HEK293 (cell line): ENCODE results near the gene PRELID1.

Source experiments
- CTCF ChIA-PET: fragments of 350-600 bp; formaldehyde crosslinking; extraction: SDS; loops from one replicate; lab custom pipeline; 2021; ENCODE audit warnings: antibody characterized with exemption; lab: Yijun Ruan, JAX
- POLR2A ChIA-PET: fragments of 300-600 bp; formaldehyde crosslinking; extraction: SDS; loops from one replicate; lab custom pipeline; 2020; ENCODE audit warnings: antibody characterized with exemption, inconsistent platforms; lab: Yijun Ruan, JAX
- H3K27ac ChIP-seq: fragments of 200-500 bp; sonication (Bioruptor generic); 2 replicates; pipeline ENCODE4 v1.5.1; 2014; ENCODE audit warnings: low read depth, low read length, control low read depth, inconsistent platforms; ENCODE audit errors: extremely low read depth
- H3K36me3 ChIP-seq, 2 experiments: fragments of 200-500 bp in 1 of 2; sonication (Bioruptor generic) in 1 of 2; 1 replicate in 1 of 2; 2 replicates in 1 of 2; pipeline ENCODE4 v1.5.1; 2014 to 2017; ENCODE audit warnings: inconsistent platforms in 2 of 2, low read length in 2 of 2; ENCODE audit not compliant: control insufficient read depth in 2 of 2, insufficient read depth in 1 of 2
- H3K4me1 ChIP-seq: fragments of 200-500 bp; sonication (Bioruptor generic); 2 replicates; pipeline ENCODE4 v1.5.1; 2014; ENCODE audit warnings: mild to moderate bottlenecking, low read length, inconsistent platforms; ENCODE audit not compliant: control insufficient read depth, insufficient read depth
- H3K4me3 ChIP-seq: 2 replicates; pipeline ENCODE4 v1.5.1; 2011; ENCODE audit warnings: low read depth, mild to moderate bottlenecking, control low read depth, low read length, moderate library complexity
- H3K9me3 ChIP-seq: fragments of 200-500 bp; sonication (Bioruptor generic); 2 replicates; pipeline ENCODE4 v1.5.1; 2014; ENCODE audit warnings: low read depth, low read length, inconsistent platforms; ENCODE audit not compliant: control insufficient read depth, insufficient read depth
- GLI2 ChIP-seq: fragments of 450-650 bp; formaldehyde crosslinking; IDR thresholded peaks from 2 replicates; pipeline ENCODE4; 2017; ENCODE audit warnings: missing biosample characterization, missing genetic modification characterization, low read depth, borderline replicate concordance
- HOXC10 ChIP-seq: sonication (generic); formaldehyde crosslinking; IDR thresholded peaks from 2 replicates; pipeline ENCODE4 v1.8.1; 2023; ENCODE audit warnings: mild to moderate bottlenecking, missing genetic modification reagents
- IKZF3 ChIP-seq: fragments of 450-650 bp; IDR thresholded peaks from 2 replicates; pipeline ENCODE4 v1.5.0; 2018; ENCODE audit warnings: missing biosample characterization, mild to moderate bottlenecking, missing genetic modification characterization, moderate library complexity
- KLF7 ChIP-seq: fragments of 450-650 bp; formaldehyde crosslinking; IDR thresholded peaks from 2 replicates; pipeline ENCODE4 v1.5.1; 2016; ENCODE audit warnings: missing biosample characterization, missing genetic modification characterization, borderline replicate concordance
- MZF1 ChIP-seq: fragments of 450-650 bp; formaldehyde crosslinking; IDR thresholded peaks from 2 replicates; pipeline ENCODE4 v1.5.1; 2017; ENCODE audit warnings: missing biosample characterization, missing genetic modification characterization, borderline replicate concordance
- OVOL3 ChIP-seq: fragments of 450-650 bp; formaldehyde crosslinking; IDR thresholded peaks from 2 replicates; pipeline ENCODE4 v1.5.1; 2016; ENCODE audit warnings: missing biosample characterization, missing genetic modification characterization
- ZNF169 ChIP-seq: fragments of 450-650 bp; formaldehyde crosslinking; IDR thresholded peaks from 2 replicates; pipeline ENCODE4 v1.5.1; 2016; ENCODE audit warnings: missing biosample characterization, missing genetic modification characterization
- ZNF175 ChIP-seq: fragments of 450-650 bp; formaldehyde crosslinking; IDR thresholded peaks from 2 replicates; pipeline ENCODE4 v1.5.1; 2016; ENCODE audit warnings: missing biosample characterization, missing genetic modification characterization
- ZNF223 ChIP-seq: fragments of 450-650 bp; formaldehyde crosslinking; IDR thresholded peaks from 2 replicates; pipeline ENCODE4 v1.5.1; 2016; ENCODE audit warnings: missing biosample characterization, missing genetic modification characterization
- ZNF292 ChIP-seq: fragments of 450-650 bp; formaldehyde crosslinking; IDR thresholded peaks from 2 replicates; pipeline ENCODE4 v1.5.1; 2016; ENCODE audit warnings: low read depth, missing biosample characterization, missing genetic modification characterization, borderline replicate concordance
- ZNF302 ChIP-seq: fragments of 450-650 bp; formaldehyde crosslinking; IDR thresholded peaks from 2 replicates; pipeline ENCODE4 v1.5.1; 2016; ENCODE audit warnings: missing biosample characterization, missing genetic modification characterization, low read depth
- ZNF324 ChIP-seq: fragments of 450-650 bp; formaldehyde crosslinking; IDR thresholded peaks from 2 replicates; pipeline ENCODE4 v1.5.1; 2016; ENCODE audit warnings: missing biosample characterization, missing genetic modification characterization
- ZNF37A ChIP-seq: fragments of 450-650 bp; IDR thresholded peaks from 2 replicates; pipeline ENCODE4 v1.5.1; 2018; ENCODE audit warnings: missing biosample characterization, missing genetic modification characterization
- ZNF398 ChIP-seq: fragments of 450-650 bp; formaldehyde crosslinking; IDR thresholded peaks from 2 replicates; pipeline ENCODE4 v1.5.1; 2017; ENCODE audit warnings: missing biosample characterization, missing genetic modification characterization
- ZNF501 ChIP-seq: fragments of 450-650 bp; formaldehyde crosslinking; IDR thresholded peaks from 2 replicates; pipeline ENCODE4 v1.5.1; 2016; ENCODE audit warnings: missing biosample characterization, missing genetic modification characterization
- ZNF521 ChIP-seq: fragments of 450-650 bp; formaldehyde crosslinking; IDR thresholded peaks from 2 replicates; pipeline ENCODE4 v1.5.1; 2017; ENCODE audit warnings: missing biosample characterization, mild to moderate bottlenecking, missing genetic modification characterization
- ZNF529 ChIP-seq: fragments of 450-650 bp; formaldehyde crosslinking; IDR thresholded peaks from 2 replicates; pipeline ENCODE4 v1.5.1; 2017; ENCODE audit warnings: missing genetic modification characterization, missing biosample characterization; ENCODE audit not compliant: insufficient replicate concordance
- ZNF530 ChIP-seq: fragments of 450-650 bp; formaldehyde crosslinking; IDR thresholded peaks from 2 replicates; pipeline ENCODE4 v1.5.1; 2016; ENCODE audit warnings: low read depth, missing biosample characterization, missing genetic modification characterization
- ZNF791 ChIP-seq: fragments of 450-650 bp; formaldehyde crosslinking; IDR thresholded peaks from 2 replicates; pipeline ENCODE4 v1.5.1; 2016; ENCODE audit warnings: missing biosample characterization, missing genetic modification characterization

The PRELID1 gene

GRCh38 chr5:177260961-177261360, 42.6 kb upstream of the PRELID1 start:
- ChIA-PET CTCF (no interaction called here), POLR2A (no interaction called here)
- TF ChIP-seq ZNF175 (tag by site-specific recombination) (no peak), ZNF501 (tag by site-specific recombination) (no peak), MZF1 (tag by site-specific recombination) (no peak), GLI2 (no peak), KLF7 (tag by site-specific recombination) (no peak)
- H3K4me1 ChIP-seq = no peaks in the 10 kb centered on the region
- peaks cover 54 to 92% of the 10 kb centered on the region in 2 experiments for H3K36me3 ChIP-seq
- H3K4me3 ChIP-seq = no peak overlapping the region
- H3K9me3 ChIP-seq = no peaks in the 10 kb centered on the region
- no peak overlapping the region for H3K27ac ChIP-seq

- CTCF ChIA-PET = no interaction called here
- H3K36me3 ChIP-seq = peaks cover 54 to 92% of the 10 kb centered on the region in 2 experiments
- no peak overlapping the region for H3K27ac ChIP-seq
- H3K9me3 ChIP-seq = no peaks in the 10 kb centered on the region
- H3K4me1 ChIP-seq = no peaks in the 10 kb centered on the region
- H3K4me3 ChIP-seq = no peak overlapping the region
- POLR2A ChIA-PET = no interaction called here
- TF ChIP-seq ZNF37A (tag by site-specific recombination) = no peak
- no peak for TF ChIP-seq ZNF530
- TF ChIP-seq ZNF223 (tag by site-specific recombination) = no peak
- no peak for TF ChIP-seq OVOL3 (tag by site-specific recombination)
- TF ChIP-seq ZNF529 (tag by site-specific recombination) = no peak
- no peak for TF ChIP-seq ZNF292 (tag by site-specific recombination)
- no peak for TF ChIP-seq IKZF3
- TF ChIP-seq ZNF169 = no peak
- no peak for TF ChIP-seq ZNF398
- TF ChIP-seq, all 188 proteins: peak for 0
Observed at GRCh38 chr5:177261510-177261909, 42.1 kb upstream of the PRELID1 start.

GRCh38 chr5:177264178-177264577, 39.4 kb upstream of the PRELID1 start:
- CTCF ChIA-PET = interaction anchor here (0.6 to 0.9 kb wide), 4 partner anchors 9 to 190 kb away, joined by 3 to 6 read pairs (median 4); no protein-coding TSS in a partner anchor
- no peak for TF ChIP-seq ZNF324
- TF ChIP-seq, all 188 proteins: peak for 0
- Histone ChIP-seq H3K36me3 (peaks cover 47 to 91% of the 10 kb centered on the region in 2 experiments), H3K4me1 (no peaks in the 10 kb centered on the region), H3K4me3 (no peak overlapping the region), H3K27ac (no peak overlapping the region), H3K9me3 (no peaks in the 10 kb centered on the region)
- POLR2A ChIA-PET = interaction anchor here (0.6 to 1.0 kb wide), 2 partner anchors 9 to 17 kb away, joined by 3 read pairs; no protein-coding TSS in a partner anchor

GRCh38 chr5:177265395-177265794, 38.2 kb upstream of the PRELID1 start:
- Histone ChIP-seq H3K36me3 (peaks cover 51 to 91% of the 10 kb centered on the region in 2 experiments), H3K9me3 (no peaks in the 10 kb centered on the region), H3K4me3 (no peak overlapping the region), H3K27ac (no peak overlapping the region), H3K4me1 (no peaks in the 10 kb centered on the region)
- ChIA-PET CTCF (interaction anchor here (1.1 kb wide), 1 partner anchor 150 kb away, joined by 3 read pairs; no protein-coding TSS in a partner anchor), POLR2A (no interaction called here)
- TF ChIP-seq ZNF302 (tag by site-specific recombination) (no peak), ZNF521 (no peak), ZNF529 (tag by site-specific recombination) (no peak), ZNF791 (tag by site-specific recombination) (no peak), KLF7 (tag by site-specific recombination) (no peak), HOXC10 (CRISPR knock-in tag) (no peak)
